GM12878 (cell line): ENCODE results near the gene PITX1.

Source experiments
- CEBPB ChIP-seq, 2 experiments: fragments of 150-350 bp in 1 of 2; IDR thresholded peaks; 2 replicates each; pipeline ENCODE4 v1.6.1; 2012 to 2014; ENCODE audit warnings: low read depth in 2 of 2, low read length in 2 of 2, borderline replicate concordance in 1 of 2, inconsistent platforms in 1 of 2
- CREB1 ChIP-seq: IDR thresholded peaks from 2 replicates; pipeline ENCODE4 v1.6.1; 2012; ENCODE audit warnings: low read depth, mild to moderate bottlenecking, inconsistent platforms
- CTCF ChIP-seq, 3 experiments: IDR thresholded peaks in 2 of 3; conservative IDR thresholded peaks in 1 of 3; 2 replicates each; pipeline ENCODE4 v1.5.1; 2011; ENCODE audit warnings: low read depth in 3 of 3, low read length in 3 of 3, mild to moderate bottlenecking in 3 of 3, control low read depth in 2 of 3, moderate library complexity in 2 of 3, inconsistent platforms in 1 of 3, mixed read lengths in 1 of 3; ENCODE audit not compliant: control insufficient read depth in 2 of 3, insufficient read depth in 1 of 3; ENCODE audit errors: extremely low read depth in 1 of 3
- EZH2 ChIP-seq: IDR thresholded peaks from 2 replicates; pipeline ENCODE4 v1.6.1; 2012; ENCODE audit warnings: low read depth, mild to moderate bottlenecking, control low read depth, inconsistent platforms, low read length, borderline replicate concordance; ENCODE audit not compliant: control insufficient read depth
- FOXM1 ChIP-seq: IDR thresholded peaks from 2 replicates; pipeline ENCODE4 v1.6.1; 2012; ENCODE audit warnings: low read depth, mild to moderate bottlenecking, inconsistent platforms, low read length, moderate library complexity
- POLR2A ChIP-seq: IDR thresholded peaks from 2 replicates; pipeline ENCODE4 v1.6.1; 2011; ENCODE audit warnings: low read depth, mild to moderate bottlenecking, low read length
- POLR2AphosphoS5 ChIP-seq: IDR thresholded peaks from 2 replicates; pipeline ENCODE4 v1.6.1; 2011; ENCODE audit warnings: mild to moderate bottlenecking, low read length, inconsistent platforms
- REST ChIP-seq: IDR thresholded peaks from 2 replicates; pipeline ENCODE4 v1.6.1; 2012; ENCODE audit warnings: mild to moderate bottlenecking, low read depth, low read length
- SP1 ChIP-seq: IDR thresholded peaks from one replicate; pipeline ENCODE4 v1.6.1; 2011; ENCODE audit warnings: low read depth, low read length

GRCh38 chr5:135065306-135066265 is 31.6 kb upstream of the PITX1 start:
- TF ChIP-seq CEBPB (IDR thresholded peaks at IDR 0.05; ENCODE audit: borderline replicate concordance in 1 of 2, low read depth in 2 of 2, low read length in 2 of 2): no peak
- no peak for TF ChIP-seq EZH2
- no peak for TF ChIP-seq CTCF (IDR thresholded peaks at IDR 0.05 in 2 of 3, conservative IDR thresholded peaks at IDR 0.05 in 1 of 3; ENCODE audit: control insufficient read depth in 2 of 3, extremely low read depth in 1 of 3, insufficient read depth in 1 of 3, low read depth in 3 of 3, low read length in 3 of 3)
- TF ChIP-seq POLR2AphosphoS5: no peak
- TF ChIP-seq POLR2A: no peak
- TF ChIP-seq CREB1: no peak
- no peak for TF ChIP-seq REST
- TF ChIP-seq FOXM1: no peak
- TF ChIP-seq SP1: no peak
